Measurements from ENCODE around the gene COL23A1.
"Not testable (repeated sequence)": the region's sequence is repeated elsewhere in the genome, so short reads cannot be mapped to it uniquely, and the experiment has no call there.

COL23A1 gene

DNA sequence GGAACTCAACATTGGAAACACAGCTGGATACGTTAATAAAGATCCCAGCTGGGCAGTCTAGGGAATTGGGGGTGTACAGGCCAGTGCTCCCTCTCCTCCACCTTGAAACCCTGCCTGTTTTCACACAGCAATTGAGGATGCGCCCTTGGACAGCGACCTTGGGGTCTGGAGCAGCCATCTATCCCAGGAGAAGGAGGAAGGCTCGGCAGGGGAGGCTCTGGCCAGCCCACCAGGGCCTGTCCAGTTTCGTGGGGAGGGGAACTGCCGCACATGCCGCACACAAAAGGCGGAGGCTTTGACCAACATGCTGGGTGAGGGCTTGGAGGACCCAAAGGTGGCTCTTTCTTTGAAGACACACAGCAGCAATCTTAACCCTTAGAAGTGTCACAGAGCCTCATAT lies 1.4 kb downstream of the COL23A1 start:
- no peak overlapping the region for H3K27ac ChIP-seq
- TF ChIP-seq, protein P1, sequence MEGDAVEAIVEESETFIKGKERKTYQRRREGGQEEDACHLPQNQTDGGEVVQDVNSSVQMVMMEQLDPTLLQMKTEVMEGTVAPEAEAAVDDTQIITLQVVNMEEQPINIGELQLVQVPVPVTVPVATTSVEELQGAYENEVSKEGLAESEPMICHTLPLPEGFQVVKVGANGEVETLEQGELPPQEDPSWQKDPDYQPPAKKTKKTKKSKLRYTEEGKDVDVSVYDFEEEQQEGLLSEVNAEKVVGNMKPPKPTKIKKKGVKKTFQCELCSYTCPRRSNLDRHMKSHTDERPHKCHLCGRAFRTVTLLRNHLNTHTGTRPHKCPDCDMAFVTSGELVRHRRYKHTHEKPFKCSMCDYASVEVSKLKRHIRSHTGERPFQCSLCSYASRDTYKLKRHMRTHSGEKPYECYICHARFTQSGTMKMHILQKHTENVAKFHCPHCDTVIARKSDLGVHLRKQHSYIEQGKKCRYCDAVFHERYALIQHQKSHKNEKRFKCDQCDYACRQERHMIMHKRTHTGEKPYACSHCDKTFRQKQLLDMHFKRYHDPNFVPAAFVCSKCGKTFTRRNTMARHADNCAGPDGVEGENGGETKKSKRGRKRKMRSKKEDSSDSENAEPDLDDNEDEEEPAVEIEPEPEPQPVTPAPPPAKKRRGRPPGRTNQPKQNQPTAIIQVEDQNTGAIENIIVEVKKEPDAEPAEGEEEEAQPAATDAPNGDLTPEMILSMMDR (conservative IDR thresholded peaks at IDR 0.05) = no peak

DNA sequence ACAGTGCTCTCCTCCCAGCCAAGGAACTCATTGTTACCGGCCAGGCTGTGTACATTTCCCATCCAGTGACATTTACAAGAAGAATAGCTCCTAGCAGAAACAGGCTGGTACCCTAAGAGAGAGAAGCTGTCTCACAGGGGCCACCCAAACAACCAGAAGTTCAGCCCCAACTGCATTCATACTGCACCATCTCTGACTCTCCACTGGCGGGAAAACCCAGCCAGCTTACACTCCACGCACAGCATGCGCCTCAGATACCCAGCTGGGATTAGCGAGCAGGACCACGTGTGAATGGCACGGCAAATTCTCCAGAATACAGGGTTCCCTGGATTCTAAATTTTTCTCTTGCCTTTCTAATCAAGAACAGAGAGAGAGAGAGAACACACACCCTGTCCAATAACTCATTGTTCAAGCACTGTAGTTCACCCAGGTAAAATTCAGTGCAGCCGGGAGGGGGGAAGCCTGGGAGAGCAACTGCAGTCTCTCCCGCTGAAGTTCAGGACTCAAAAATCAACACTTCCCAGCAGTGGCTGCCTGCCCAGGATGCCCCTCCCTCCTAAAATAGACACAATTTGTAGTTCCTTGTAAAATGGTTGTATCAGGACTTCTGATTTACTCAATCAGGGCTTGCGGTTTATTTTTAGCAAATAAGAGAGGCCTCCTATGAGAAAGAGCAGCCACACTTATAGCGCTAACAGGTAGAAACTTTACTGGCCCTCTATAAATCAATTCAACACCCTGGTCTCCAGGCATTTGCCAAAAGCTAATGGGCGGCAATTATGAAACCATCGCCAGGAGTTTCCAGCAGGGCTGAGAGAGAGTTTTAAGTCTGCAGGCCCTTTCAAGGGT lies 2.2 kb downstream of the COL23A1 start:
- no peak overlapping the region for H3K27ac ChIP-seq
- TF ChIP-seq, protein P1 (conservative IDR thresholded peaks at IDR 0.05) = no peak

DNA sequence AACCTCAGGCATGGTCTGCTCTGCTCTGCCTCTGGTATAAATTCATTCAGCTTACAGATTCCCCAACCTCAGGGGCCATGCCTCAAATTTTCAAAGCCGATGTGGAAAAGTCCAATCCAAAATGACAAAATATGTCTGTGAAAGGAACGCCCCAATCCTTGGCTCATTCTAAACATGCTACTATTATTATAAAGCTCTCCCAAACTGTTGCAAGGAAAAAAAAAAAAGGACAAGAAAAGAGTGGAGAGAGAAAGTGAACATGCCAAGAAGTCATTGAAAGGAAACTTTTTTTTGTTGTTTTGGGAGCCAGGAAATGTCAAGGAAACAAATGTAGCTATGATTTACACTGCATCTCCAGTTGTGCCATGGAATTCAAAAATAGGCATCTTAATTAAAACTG lies 3.8 kb downstream of the COL23A1 start:
- no peak overlapping the region for H3K27ac ChIP-seq
- TF ChIP-seq, protein P1 (conservative IDR thresholded peaks at IDR 0.05) = no peak

DNA sequence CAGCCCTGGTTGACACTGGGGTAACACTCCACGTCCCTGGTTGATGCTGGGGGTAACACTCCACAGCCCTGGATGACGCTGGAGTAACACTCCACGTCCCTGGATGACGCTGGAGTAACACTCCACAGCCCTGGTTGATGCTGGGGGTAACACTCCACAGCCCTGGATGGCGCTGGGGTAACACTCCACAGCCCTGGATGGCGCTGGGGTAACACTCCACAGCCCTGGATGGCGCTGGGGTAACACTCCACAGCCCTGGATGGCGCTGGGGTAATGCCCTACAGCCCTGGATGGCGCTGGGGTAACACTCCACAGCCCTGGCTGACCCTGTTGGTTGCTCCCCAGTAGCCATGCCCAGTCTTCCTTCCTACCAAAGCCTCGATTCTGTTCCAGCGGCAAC lies 4.8 kb downstream of the COL23A1 start:
- H3K27ac ChIP-seq = not testable (repeated sequence)

DNA sequence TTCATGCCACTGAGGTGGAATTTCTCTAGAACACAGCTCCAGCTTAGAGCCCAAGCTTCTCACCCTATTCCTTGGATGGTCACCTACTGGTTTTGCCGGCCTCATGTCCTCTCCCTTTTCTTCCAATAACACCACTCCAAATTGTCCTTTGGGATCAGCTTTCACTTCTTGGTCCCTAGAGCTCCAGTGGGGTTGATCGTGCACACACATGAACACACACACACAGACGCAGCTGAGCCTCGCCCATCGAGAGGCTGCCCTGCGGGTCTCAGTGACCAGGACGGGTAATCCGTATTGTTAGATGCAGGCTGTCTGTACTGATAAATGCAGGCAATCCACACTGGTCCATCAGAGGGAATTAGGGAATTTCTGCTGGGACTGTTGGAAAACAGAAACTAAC lies 6.9 kb downstream of the COL23A1 start:
- H3K27ac ChIP-seq = no peak overlapping the region
- TF ChIP-seq, protein P1 (conservative IDR thresholded peaks at IDR 0.05) = no peak

DNA sequence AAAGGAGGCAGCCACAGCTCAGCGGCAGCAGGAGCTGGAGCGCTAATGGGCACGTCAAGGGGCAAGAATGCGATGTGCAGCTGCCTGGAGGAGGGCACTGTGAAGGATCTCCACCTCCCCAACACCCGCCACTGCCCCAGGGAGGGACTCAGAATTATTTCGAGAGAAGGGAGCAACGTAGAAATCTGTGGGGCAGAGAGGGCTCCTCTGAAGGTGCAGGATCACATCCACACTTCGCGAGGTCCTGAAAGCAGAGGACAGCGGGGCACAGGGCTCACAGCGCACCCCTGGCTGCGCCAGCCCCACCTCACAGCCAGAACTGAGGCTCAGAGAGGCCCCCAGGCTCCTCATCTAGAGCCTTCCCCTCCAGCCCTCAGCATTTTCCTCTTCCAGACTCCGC lies 7.9 kb downstream of the COL23A1 start:
- TF ChIP-seq, protein P1 (conservative IDR thresholded peaks at IDR 0.05) = no peak
- H3K27ac ChIP-seq = no peak overlapping the region

DNA sequence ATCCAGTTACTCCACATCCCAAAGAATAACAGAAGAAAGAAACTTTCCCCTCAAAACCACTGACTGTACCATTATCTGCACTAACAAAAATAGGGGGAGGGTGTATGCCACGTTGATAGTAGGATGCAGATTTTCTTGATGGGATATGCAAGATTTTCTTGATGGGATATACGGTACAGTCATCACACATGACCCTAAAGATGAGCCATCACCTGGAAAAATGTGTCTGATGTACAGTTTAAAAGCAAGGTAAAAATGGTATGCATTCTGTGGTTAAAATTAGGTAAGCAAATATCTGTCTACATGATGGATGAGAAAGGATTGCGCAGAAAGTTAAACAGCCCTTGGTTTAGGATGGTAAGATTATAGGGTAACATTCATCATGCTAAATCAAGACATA lies 8.6 kb downstream of the COL23A1 start:
- TF ChIP-seq, protein P1 (conservative IDR thresholded peaks at IDR 0.05) = no peak

DNA sequence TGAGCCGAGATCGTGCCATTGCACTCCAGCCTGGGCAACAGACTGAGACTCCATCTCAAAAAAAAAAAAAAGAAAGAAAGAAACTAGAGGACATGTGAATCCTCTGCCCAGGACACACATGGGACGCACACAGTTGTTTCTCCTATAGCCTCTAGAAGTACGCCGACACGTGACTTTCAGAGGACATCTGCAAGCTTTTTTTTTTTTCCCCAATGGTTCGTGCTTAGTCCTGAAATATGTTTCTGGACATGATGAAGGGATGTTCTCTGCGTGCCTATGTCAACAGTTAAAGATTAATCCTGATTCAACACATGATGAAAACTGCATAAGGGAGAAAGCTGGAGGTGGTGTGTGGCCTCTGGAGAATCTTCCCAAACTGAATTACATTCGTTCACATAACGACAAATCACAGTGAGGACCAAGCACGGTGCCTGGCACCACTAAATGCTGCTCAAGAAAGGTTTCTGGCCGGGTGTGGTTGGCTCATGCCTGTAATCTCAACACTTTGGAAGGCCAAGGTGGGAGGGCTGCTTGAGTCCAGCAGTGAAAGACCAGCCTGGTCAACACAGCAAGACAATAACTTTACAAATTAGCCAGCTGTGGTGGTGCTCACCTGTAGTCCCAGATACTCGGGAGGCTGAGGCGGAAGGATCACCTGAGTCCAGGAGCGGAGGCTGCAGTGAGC lies 9.8 kb downstream of the COL23A1 start:
- TF ChIP-seq, protein P1 (conservative IDR thresholded peaks at IDR 0.05) = no peak
- H3K27ac ChIP-seq = no peak overlapping the region

More for the DNA sequence above, 8.6 kb downstream of the COL23A1 start:
- H3K27ac ChIP-seq = no peak overlapping the region

Measured in VCaP (cell line).